Activated CD4-positive, alpha-beta memory T cell treated with anti-CD3 and anti-CD28 coated beads for 36 hours (primary cell): ENCODE data around the gene G6PC3. TPM values are rescaled to one million over a fixed set of nuclear protein-coding genes. Genes with fewer than 3 reads are reported as not detected.
A peak's percentile ranks its signal among the peaks of the same experiment; 100 is the strongest.
"Not testable (repeated sequence)": the region's sequence is repeated elsewhere in the genome, so short reads cannot be mapped to it uniquely, and the experiment has no call there.

ENCODE experiments used
- CTCF ChIA-PET: fragments of 350-600 bp; sonication (Branson Sonifier 250); formaldehyde crosslinking; loops from one replicate; lab custom pipeline; 2021; ENCODE audit warnings: antibody characterized with exemption, inconsistent platforms; lab: Charles Lee
- POLR2A ChIA-PET: fragments of 350-600 bp; sonication (Branson Sonifier 250); formaldehyde crosslinking; loops from one replicate; lab custom pipeline; 2021; ENCODE audit warnings: antibody characterized with exemption; lab: Charles Lee
- DNase-seq: peaks from one replicate; pipeline ENCODE4 v3.0.0-alpha.2; 2020
- H3K27ac Mint-ChIP-seq: one replicate; pipeline ENCODE4 v1.8.0; 2021; ENCODE audit warnings: mixed read lengths
- H3K27me3 Mint-ChIP-seq: one replicate; pipeline ENCODE4 v1.8.0; 2021; ENCODE audit warnings: mixed read lengths
- H3K36me3 Mint-ChIP-seq: one replicate; pipeline ENCODE4 v1.8.0; 2021; ENCODE audit warnings: mixed read lengths
- H3K4me1 Mint-ChIP-seq: one replicate; pipeline ENCODE4 v1.8.0; 2021; ENCODE audit warnings: low read depth, mixed read lengths
- H3K4me3 Mint-ChIP-seq: one replicate; pipeline ENCODE4 v1.8.0; 2021; ENCODE audit warnings: mild to moderate bottlenecking, mixed read lengths
- H3K9me3 Mint-ChIP-seq: one replicate; pipeline ENCODE4 v1.8.0; 2021; ENCODE audit warnings: mixed read lengths
- intact Hi-C: fragments of 100-400 bp; cut with micrococcal nuclease; formaldehyde crosslinking; loops from one replicate; pipeline ENCODE4 v1.15.1; 2023
- total RNA-seq, 2 experiments: library from RNA; stranded (reverse); gene quantifications; one replicate each; pipeline ENCODE4 v1.2.3, GENCODE V29; 2021

Gene G6PC3
- total RNA-seq, 2 experiments from 2014 or later, result 20.7 to 21.9 TPM

DNA sequence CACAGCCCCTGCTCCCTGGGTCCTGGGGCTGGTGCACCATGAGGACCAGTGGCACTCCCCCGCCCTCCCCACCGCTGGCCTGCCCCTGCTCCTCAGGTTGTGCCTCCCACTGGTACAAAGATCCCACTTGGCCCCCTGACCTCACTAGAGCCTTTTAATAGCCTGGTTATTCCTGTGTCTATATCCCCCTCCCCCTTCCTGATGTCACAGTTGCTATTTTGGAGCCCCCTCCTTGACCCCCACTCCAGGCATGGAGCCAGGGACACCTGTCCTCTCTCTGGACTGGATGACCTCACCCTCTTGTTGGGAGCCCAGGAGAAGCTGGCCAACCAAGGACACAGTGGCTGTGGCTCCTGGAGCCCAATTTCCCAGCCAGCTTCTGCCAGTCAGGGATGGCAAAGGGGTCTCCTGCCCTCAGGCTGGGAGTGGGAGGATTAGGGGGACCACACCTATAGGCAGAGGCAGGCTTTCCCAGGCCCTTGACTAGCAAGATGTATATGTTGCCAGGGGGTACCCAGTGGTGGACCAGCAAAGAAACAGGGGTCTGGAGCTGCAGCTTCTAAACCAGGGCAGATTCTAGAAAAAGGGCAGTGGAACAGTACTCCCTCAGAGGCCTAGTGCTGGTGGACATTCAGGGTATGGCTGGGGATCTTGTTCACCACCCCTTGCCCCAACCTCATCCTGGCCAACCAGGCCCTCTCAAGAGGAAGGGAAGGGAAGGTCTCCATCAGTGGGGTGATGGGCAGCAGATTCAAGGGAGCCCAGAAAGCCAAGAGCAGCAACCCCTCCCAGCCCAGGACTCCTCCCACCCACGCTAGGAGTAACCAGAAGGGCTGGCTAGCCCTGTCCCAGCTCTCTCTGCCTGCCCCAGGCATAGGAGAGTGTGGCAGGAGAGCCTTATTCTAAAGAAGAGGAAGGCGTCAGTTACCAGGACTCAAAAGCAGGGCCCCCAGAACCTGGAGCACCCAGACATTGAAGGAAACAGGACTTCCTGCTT is 42.0 kb downstream of the G6PC3 start:
- POLR2A ChIA-PET, result interaction anchor here (1.5 kb wide), 1 partner anchor 11 kb away, joined by 3 read pairs; the partner anchor contains the start of gene HDAC5
- DNase-seq, result no peak
- Mint-ChIP-seq H3K9me3 (no peaks in the 10 kb centered on the region), H3K4me3 (no peak overlapping the region), H3K27me3 (no peaks in the 10 kb centered on the region), H3K27ac (no peak overlapping the region), H3K36me3 (no peaks in the 10 kb centered on the region), H3K4me1 (peaks cover 15% of the 10 kb centered on the region)
- intact Hi-C loops, result no loop called here
- CTCF ChIA-PET, result interaction anchor here (1.1 kb wide), 2 partner anchors 29 to 38 kb away, joined by 3 to 4 read pairs; no protein-coding TSS in a partner anchor

DNA sequence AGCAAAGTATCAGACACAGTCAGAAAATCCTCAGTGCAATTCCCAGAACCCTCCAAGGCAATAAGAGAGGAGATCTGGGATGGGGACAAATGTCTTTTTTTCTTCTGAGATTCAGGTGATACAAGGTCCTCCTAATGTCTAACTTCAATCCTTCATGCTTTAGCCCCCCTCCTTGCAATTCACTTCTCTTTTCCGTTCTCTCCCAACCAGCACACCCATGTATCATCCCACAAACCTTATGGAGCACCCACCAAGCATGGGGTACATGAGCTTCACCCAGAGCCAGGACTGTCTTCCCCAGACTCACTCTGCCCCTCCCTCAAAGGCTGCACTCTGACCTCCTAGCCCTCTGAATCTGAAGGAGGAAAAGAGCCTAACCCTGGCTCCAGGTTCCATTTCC is 42.8 kb downstream of the G6PC3 start:
- no peak for DNase-seq
- CTCF ChIA-PET, result no interaction called here
- no peaks in the 10 kb centered on the region for H3K27me3 Mint-ChIP-seq
- H3K9me3 Mint-ChIP-seq, result no peaks in the 10 kb centered on the region
- intact Hi-C loops, result no loop called here
- POLR2A ChIA-PET, result no interaction called here
- no peaks in the 10 kb centered on the region for H3K36me3 Mint-ChIP-seq
- H3K27ac Mint-ChIP-seq, result no peak overlapping the region
- no peak overlapping the region for H3K4me3 Mint-ChIP-seq
- peaks cover 15% of the 10 kb centered on the region for H3K4me1 Mint-ChIP-seq

DNA sequence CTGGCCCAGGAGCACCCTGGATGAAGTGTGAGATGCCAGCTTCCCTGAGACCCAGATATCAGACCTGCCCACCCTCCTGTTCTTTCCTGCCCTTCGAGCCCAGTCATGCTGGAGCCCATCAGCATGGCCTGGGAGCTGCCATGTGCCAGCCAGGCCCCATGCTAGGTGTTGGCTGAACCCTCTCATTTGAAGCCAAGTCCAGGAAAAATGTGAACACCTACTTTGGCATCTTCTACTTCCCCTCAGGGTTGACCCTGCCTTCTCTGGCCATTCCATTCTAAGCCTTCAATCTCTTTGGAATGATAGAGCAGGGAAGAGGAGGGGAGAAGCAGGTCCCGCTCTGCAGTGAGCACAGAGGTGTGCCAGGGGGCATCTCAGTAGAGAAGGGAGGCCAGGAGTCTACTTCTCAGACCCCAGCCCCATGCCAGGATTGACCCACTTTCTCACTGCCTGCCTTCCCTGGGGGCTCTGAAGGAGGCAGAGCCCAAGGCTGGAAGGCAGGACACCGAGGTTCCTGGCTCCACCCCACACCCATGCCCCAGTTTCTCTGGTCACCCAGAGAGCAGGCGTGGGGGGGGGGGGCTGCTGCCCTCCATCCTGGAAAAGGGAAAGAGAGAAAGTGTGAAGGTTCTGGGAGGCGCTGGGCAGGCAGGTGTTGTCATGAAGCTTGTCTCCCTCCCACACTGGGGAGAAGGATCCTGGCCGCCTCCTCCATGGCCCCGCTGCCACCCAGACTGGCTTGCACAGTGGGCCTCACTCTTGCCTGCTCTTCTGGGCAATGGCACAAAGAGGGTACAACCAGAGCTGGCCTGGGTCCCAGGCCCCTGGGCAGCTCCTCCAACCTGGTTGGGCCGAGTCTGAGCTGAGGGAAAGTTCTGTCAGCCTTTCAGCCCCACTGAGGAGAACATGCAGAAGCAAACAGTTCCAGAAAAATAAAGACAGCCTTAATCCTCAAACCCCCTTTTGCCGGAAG is 43.6 kb downstream of the G6PC3 start:
- H3K9me3 Mint-ChIP-seq, result no peaks in the 10 kb centered on the region
- no peaks in the 10 kb centered on the region for H3K27me3 Mint-ChIP-seq
- no peak overlapping the region for H3K4me3 Mint-ChIP-seq
- DNase-seq, result no peak
- H3K4me1 Mint-ChIP-seq, result peaks cover 15% of the 10 kb centered on the region
- ChIA-PET CTCF (interaction anchor here (1.1 to 1.6 kb wide), 2 partner anchors 10 to 170 kb away, joined by 4 to 7 read pairs; partner anchors contain the start of gene HDAC5), POLR2A (interaction anchor here (1.7 kb wide), 1 partner anchor 9 kb away, joined by 6 read pairs; the partner anchor contains the start of gene HDAC5)
- intact Hi-C loops, result no loop called here
- no peak overlapping the region for H3K27ac Mint-ChIP-seq
- H3K36me3 Mint-ChIP-seq, result no peaks in the 10 kb centered on the region

DNA sequence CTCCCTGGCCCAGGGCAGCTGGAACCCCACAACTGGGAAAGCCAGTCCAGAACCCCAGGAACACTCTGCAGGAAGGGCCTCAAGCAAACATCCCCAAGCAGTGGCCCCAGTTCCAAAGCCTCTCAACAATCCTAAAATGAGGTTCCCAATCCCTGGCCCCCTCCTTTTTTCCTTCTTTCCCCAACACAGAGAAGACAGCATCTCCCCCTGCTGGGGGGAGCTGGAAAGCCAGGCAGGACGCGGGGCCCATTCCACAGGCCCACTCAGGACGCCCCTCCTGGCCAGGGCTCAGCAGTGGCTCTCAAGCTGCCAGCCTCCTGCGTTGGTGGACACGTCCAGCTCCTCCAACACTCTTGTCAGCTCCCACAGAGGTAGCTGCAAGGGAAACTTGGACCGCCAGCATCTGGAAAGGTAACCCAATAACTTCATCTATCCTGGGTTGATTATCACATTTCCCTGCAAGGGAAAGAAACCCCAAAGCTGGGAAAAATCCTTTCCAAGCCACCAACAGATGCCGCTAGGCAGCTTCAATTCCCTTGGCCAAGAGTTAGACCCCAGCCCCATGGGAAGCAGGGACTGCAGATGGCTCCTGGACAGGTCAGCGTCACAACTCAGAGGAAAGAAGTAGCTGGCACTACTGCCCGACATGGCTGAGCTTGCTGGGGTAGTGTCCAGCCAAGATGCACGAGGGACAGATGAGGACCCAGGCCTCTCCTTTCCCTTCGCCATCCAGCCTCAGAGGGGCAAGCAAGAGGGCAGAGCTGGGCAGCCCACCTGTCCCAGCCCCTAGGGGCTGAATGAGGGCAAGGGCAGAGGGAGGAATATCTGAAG is 45.3 kb downstream of the G6PC3 start:
- Mint-ChIP-seq H3K27me3 (no peaks in the 10 kb centered on the region), H3K36me3 (no peaks in the 10 kb centered on the region), H3K4me1 (peaks cover 22% of the 10 kb centered on the region), H3K4me3 (no peak overlapping the region), H3K27ac (no peak overlapping the region), H3K9me3 (no peaks in the 10 kb centered on the region)
- ChIA-PET POLR2A (interaction anchor here (1.7 kb wide), 1 partner anchor 8 kb away, joined by 6 read pairs; the partner anchor contains the start of gene HDAC5), CTCF (interaction anchor here (0.6 to 1.7 kb wide), 16 partner anchors 8 to 237 kb away, joined by 3 to 8 read pairs (median 3); partner anchors contain the start of genes HDAC5 and LSM12)
- peak; percentile 30 for DNase-seq
- intact Hi-C loops, result no loop called here

DNA sequence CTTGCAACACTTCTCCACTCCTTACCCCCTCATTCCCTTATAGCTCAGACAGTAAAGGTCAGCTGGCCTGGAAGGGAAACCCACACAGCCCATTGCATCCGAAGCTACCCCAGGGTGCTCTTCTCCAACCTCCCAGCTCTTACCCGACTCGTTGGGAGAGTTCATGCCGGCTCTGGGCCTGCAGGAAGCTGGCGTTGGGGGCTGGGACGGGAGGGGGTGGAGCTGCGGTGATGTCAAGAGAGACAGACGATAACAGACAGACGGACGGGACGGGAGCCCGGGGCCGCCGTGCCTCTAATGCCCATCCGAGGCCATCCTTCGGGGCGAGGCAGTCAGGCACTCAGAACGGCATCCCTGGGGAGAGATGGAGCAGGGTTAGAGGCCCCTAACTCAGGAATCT is 46.8 kb downstream of the G6PC3 start:
- intact Hi-C loops, result no loop called here
- ChIA-PET POLR2A (no interaction called here), CTCF (interaction anchor here (0.6 to 0.9 kb wide), 2 partner anchors 32 to 34 kb away, joined by 3 read pairs; no protein-coding TSS in a partner anchor)
- Mint-ChIP-seq H3K36me3 (no peaks in the 10 kb centered on the region), H3K4me1 (peaks cover 23% of the 10 kb centered on the region), H3K4me3 (no peak overlapping the region), H3K27ac (no peak overlapping the region), H3K9me3 (no peaks in the 10 kb centered on the region), H3K27me3 (no peaks in the 10 kb centered on the region)
- DNase-seq, result no peak

DNA sequence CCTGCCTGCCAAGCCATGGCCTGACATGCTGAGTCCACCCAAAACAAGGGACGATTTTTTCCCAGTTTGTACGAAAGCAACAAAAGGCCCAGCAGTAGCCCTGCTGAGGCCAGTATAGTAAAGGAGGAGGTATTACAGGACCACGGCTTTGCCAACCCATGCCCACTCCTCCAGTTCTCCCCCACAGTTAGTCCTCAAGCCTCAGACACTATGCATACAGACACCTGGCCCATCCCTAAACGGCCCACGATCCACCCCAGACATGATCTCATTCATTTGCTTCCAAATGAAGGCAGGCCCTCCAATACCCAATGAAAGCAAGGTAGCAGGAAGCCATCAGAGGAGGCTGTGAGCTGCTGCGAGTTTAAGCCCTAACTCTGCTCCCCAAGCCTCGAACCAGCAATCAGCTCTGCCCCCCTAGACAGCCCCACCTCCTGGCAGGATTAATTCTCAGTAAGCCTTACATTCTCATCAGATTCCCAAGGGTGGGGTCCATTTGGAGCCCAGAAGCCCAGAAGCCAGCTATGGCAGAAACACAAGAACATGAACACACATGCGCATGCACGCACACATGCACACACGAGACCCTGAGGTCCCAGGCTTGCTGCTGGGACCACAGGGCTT is 48.0 kb downstream of the G6PC3 start:
- H3K9me3 Mint-ChIP-seq, result no peaks in the 10 kb centered on the region
- no peak overlapping the region for H3K4me3 Mint-ChIP-seq
- no peaks in the 10 kb centered on the region for H3K36me3 Mint-ChIP-seq
- CTCF ChIA-PET, result no interaction called here
- H3K27me3 Mint-ChIP-seq, result no peaks in the 10 kb centered on the region
- intact Hi-C loops, result no loop called here
- POLR2A ChIA-PET, result interaction anchor here (0.5 kb wide), 1 partner anchor 49 kb away, joined by 4 read pairs; no protein-coding TSS in a partner anchor
- no peak overlapping the region for H3K27ac Mint-ChIP-seq
- peaks cover 21% of the 10 kb centered on the region for H3K4me1 Mint-ChIP-seq
- no peak for DNase-seq

DNA sequence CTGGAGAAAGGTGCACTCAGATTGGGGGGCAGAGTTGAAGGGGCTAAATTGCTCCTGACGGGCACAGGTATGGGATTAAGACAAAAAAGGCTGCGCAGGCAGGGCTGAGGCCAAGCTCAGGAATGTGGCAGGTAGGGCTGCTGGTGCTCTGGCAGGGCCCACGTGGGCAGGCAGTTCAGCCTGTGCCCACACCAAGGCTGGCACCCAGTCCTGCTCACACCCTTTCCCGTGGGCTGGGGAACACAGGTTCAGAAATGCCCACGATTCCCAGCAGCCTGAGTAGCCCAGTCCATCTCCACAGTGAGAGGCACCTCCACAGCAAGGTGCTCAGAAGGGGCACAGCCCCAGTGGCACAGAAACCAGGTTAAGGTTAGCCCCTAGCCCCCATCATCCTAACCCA is 48.5 kb downstream of the G6PC3 start:
- DNase-seq, result no peak
- H3K27me3 Mint-ChIP-seq, result no peaks in the 10 kb centered on the region
- H3K36me3 Mint-ChIP-seq, result no peaks in the 10 kb centered on the region
- no peak overlapping the region for H3K4me3 Mint-ChIP-seq
- no peak overlapping the region for H3K27ac Mint-ChIP-seq
- ChIA-PET CTCF (no interaction called here), POLR2A (no interaction called here)
- H3K9me3 Mint-ChIP-seq, result no peaks in the 10 kb centered on the region
- intact Hi-C loops, result no loop called here
- H3K4me1 Mint-ChIP-seq, result peaks cover 22% of the 10 kb centered on the region

DNA sequence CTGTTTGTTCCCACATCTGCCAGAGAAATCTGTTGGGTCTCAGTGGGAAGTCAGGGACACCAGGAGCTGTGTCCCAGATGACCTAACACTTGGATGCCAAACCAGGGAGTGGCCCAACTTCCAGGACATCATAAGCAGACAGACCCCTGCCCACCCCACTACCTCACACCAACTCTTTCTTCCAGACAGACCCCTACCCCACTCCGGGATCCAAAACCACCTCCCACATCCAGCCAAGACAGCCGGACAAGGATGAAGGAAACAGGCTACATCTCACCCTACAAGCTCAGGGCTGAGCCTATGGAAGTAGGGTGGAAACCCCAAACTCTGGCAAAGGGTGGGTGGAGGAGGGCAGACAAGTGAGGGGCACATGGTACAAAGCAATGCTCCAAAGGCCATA is 49.3 kb downstream of the G6PC3 start:
- H3K27me3 Mint-ChIP-seq, result no peaks in the 10 kb centered on the region
- ChIA-PET CTCF (no interaction called here), POLR2A (interaction anchor here (0.7 kb wide), 1 partner anchor 67 kb away, joined by 3 read pairs; no protein-coding TSS in a partner anchor)
- DNase-seq, result no peak
- intact Hi-C loops, result loop anchor here (5.0 kb wide), 2 partner anchors 112 to 213 kb away; no protein-coding TSS in a partner anchor
- peaks cover 25% of the 10 kb centered on the region for H3K4me1 Mint-ChIP-seq
- no peaks in the 10 kb centered on the region for H3K9me3 Mint-ChIP-seq
- no peak overlapping the region for H3K4me3 Mint-ChIP-seq
- no peak overlapping the region for H3K27ac Mint-ChIP-seq
- H3K36me3 Mint-ChIP-seq, result no peaks in the 10 kb centered on the region

DNA sequence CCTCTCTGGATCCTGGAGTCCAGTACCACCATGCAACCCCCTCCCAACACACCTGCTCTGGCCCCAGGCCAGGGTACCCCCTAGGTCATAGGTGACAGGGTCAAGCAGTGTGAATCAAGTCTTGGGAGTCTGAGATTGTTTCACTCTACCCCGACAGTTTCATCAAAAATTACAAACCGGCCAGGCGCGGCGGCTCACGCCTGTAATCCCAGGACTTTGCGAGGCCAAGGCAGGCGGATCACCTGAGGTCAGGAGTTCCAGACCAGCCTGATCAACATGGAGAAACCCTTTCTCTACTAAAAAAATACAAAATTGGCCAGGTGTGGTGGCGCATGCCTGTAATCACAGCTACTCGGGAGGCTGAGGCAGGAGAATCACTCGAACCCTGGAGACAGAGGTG is 49.7 kb downstream of the G6PC3 start:
- H3K4me3 Mint-ChIP-seq, result not testable (repeated sequence)

DNA sequence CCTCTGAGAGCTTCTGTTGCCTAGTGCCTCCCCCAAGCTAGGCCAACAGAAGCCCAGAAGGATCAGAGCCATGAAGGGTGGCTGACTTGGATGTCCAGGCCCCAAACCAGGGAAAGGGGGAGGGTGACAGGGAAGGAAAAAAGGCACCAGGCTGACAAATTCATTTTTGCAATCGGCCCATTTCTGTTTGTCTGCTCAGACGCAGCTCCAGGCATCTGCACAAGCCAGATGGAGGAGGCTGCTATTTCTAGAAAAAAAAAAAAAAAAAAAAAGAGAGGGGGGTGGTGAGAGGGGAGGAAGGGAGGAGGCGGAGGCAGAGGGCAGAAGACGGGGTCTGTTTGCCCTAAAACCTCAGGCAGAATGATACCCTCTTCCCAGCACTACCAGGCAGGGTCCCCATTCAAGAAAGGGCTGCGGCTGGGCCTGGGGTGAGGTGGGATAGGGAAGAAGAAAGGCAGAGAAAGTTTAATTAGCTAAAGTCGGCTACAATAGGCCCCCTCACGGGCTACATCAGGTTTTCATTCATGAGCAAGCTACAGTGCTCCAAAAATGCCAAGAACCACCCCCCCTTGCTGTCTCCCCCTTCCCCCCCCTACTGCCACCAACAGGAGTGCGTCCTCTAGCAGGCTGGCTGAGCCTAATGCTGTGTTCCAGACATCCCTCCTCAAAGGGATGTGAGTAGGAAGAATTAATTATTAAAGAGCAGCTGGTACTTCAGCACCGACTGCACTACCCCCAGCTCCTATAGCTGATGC is 50.5 kb downstream of the G6PC3 start:
- Mint-ChIP-seq H3K27me3 (no peaks in the 10 kb centered on the region), H3K4me3 (no peak overlapping the region), H3K4me1 (peaks cover 25% of the 10 kb centered on the region), H3K36me3 (no peaks in the 10 kb centered on the region), H3K9me3 (no peaks in the 10 kb centered on the region), H3K27ac (no peak overlapping the region)
- ChIA-PET POLR2A (no interaction called here), CTCF (interaction anchor here (1.4 kb wide), 1 partner anchor 47 kb away, joined by 4 read pairs; no protein-coding TSS in a partner anchor)
- intact Hi-C loops, result loop anchor here (5.0 kb wide), 2 partner anchors 114 to 211 kb away; no protein-coding TSS in a partner anchor
- DNase-seq, result no peak

More for the DNA sequence above, 49.7 kb downstream of the G6PC3 start:
- H3K27me3 Mint-ChIP-seq, DNase-seq, H3K36me3 Mint-ChIP-seq, CTCF ChIA-PET, H3K27ac Mint-ChIP-seq, H3K9me3 Mint-ChIP-seq: not testable (repeated sequence)
- H3K4me1 Mint-ChIP-seq, result peaks cover 25% of the 10 kb centered on the region
- POLR2A ChIA-PET, result interaction anchor here (0.7 kb wide), 1 partner anchor 66 kb away, joined by 3 read pairs; no protein-coding TSS in a partner anchor
- intact Hi-C loops, result loop anchor here (5.0 kb wide), 2 partner anchors 113 to 212 kb away; no protein-coding TSS in a partner anchor
